Activated CD8-positive, alpha-beta memory T cell treated with anti-CD3 and anti-CD28 coated beads for 24 hours (primary cell): Measurements from ENCODE around the gene ITPKC.
A peak's percentile ranks its signal among the peaks of the same experiment; 100 is the strongest.

Experiments used
- DNase-seq: peaks from one replicate; pipeline ENCODE4 v3.0.0-alpha.2; 2020

ITPKC gene

DNA sequence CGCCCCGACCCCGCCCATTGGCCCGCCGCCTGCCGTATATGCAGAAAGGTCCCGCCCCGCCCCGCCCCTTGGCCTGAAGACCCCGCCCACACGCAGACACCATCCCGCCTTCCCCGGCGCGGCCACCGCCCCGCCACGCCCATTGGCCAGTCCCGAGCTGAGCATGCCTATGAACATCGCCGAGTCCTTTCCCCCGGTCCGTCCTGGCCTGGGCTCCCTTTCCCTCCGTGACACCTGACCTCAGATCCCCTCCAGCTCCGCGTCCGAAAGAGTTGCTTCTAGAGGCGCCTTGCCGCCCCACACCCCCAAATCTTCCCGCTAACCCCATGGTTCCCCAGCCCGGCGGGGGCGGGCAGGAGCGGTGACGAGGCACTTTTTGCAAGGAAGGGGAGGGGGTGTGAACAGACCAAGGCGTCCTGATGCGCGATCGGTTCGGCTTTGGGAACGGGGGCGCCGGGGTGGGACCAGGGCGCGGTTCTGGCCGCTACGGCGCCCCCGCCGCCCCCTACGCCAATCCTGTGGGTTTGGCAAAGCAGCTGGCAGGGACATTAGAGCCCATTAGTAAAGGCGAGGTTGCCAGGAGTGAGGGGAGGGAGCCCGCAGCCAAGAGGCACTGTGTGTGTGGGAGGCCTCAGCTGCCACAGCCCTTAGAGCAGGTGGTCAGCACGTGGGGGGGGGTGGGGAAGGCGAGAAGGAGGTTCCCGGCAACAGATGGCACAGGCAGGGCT lies 26.1 kb upstream of the ITPKC start:
- DNase-seq: peak; percentile 96

GRCh38 chr19:40691421-40692211 lies 25.3 kb upstream of the ITPKC start:
- peak; percentile 73 for DNase-seq

DNA sequence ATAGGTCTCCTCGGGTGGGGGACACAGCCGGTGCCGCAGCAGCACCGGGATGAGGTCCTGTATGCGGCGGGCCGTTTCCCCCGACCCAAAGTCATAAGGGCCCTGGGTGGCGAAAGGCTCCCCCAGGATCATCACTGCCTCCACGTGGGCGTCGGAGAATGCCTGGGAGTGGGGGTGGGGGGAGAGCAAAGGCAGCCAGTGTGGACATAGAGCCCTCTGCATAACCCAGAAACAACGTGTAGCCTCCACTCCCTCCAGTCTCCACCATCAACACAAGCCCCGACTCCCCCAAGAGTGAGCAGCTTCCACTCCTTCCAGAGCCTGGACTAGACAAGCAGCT lies 24.7 kb upstream of the ITPKC start:
- DNase-seq: no peak

DNA sequence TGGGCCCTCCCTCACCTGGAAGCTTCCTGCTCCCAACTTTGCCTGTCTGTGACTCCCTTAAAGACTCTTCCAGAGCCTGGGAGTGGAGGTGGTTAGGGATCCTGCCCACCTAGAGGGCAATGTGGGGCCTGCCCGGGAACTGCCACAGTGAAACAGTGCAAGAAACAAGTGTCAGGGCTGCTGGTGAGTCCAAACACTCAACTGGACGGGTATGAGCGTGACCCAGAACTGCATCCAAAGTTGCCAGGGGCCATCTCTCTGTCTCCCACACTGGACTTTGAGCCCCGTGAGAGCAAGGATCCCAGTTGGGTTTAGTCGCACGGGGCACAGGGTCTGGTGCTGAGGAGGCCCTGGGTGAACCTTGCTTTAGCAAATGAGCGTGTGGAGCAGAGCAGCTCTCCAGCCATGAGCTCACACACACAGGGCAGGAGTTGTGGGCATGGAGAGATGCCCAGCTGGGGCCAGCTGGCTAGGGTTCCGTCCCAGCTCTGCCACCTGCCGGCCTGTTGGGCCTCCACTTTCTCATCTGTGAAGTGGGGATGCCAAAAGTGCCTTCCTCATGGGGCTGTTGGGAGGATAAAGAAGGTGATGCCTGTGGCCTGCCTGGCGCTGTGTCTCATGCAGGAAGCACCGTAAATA lies 23.6 kb upstream of the ITPKC start:
- DNase-seq: no peak

DNA sequence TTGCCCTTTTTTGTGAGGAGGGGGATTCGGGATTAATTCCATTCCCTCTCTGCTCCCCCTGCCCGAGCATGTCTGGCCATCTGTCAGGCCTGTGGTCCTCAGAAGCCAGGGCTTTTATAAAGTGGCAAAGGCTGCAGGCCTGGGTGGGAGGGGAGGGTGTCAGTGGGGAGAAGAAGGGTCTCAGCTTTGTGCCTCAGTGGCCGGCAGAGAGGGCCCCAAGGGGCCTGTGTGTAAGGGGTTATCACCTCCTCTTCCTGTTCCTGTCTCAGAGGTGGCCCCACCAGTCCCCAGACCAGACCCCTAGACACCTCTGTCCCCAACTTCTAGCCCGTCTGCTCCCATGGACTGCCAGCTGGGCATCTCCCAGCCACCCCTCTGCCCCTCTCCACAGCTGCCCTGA lies 23.0 kb upstream of the ITPKC start:
- no peak for DNase-seq

GRCh38 chr19:40695881-40696280 lies 21.0 kb upstream of the ITPKC start:
- DNase-seq: no peak

DNA sequence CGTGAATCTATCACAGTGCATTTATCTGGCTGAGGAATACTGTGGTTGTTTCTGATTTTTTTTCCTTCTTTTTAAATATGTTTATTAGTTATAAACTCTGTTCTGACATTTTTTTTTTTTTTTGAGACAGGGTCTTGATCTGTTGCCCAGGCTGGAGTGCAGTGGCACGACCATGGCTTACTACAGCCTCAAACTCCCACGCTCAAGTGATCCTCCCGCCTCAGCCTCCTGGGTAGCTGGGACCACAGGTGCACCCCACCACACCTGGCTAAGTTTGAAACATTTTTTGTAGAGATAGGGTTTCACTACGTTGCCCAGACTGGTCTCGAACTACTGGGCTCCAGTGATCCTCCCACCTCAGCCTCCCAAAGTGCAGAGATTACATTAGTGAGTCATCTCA lies 19.9 kb upstream of the ITPKC start:
- DNase-seq: no peak

- DNase-seq: no peak
Measured at GRCh38 chr19:40700083-40700482, 16.8 kb upstream of the ITPKC start.

GRCh38 chr19:40701758-40702157 lies 15.2 kb upstream of the ITPKC start:
- no peak for DNase-seq

GRCh38 chr19:40702337-40703012 lies 14.4 kb upstream of the ITPKC start:
- no peak for DNase-seq

- DNase-seq: no peak
Measured at GRCh38 chr19:40703029-40703755, 13.7 kb upstream of the ITPKC start.

- DNase-seq: no peak
Measured at GRCh38 chr19:40704491-40705361, 12.2 kb upstream of the ITPKC start.

DNA sequence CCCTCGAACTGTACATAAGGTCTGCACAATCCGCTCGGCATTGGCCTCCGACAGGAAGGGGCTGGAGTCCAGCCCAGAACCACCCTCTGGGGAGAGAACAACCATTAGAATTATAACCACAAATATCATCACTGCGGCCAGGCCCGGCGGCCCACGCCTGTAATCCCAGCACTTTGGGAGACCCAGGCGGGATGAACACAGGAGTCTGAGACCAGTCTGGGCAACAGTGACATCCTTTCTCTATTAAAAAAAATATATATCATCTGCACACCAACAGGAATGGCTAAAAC lies 11.6 kb upstream of the ITPKC start:
- DNase-seq: no peak

DNA sequence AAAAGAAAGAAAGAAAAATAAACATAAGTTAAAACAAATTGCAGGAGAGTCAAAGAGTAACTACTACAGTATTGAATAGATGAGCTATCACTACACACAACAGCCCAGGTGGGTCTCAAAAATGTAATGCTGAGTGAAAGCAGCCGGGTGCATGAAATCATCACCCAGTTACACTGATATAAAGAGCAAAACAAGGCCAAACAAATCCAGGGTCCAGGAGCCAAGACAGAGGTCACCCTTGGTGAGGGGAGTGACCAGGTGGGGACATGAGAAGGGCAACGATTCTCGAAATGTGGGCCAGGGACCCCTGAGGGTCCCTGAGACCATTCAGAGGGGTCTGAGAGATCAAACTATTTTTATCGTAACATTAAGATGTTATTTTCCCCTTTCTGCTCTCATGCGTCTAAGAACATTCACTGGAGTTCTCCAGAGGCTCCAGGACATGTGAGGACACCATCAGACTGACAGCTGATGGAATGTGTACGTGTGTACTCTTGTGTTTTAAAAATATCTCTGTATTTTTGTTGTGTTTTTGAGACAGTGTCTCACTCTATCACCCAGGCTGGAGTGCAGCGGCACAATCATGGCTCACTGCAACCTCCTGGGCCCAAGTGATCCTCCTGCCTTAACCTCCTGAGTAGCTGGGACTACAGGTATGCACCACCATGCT lies 10.8 kb upstream of the ITPKC start:
- no peak for DNase-seq

- DNase-seq: no peak
Measured at GRCh38 chr19:40707615-40708014, 9.3 kb upstream of the ITPKC start.

- no peak for DNase-seq
Measured at GRCh38 chr19:40709817-40710216, 7.1 kb upstream of the ITPKC start.

DNA sequence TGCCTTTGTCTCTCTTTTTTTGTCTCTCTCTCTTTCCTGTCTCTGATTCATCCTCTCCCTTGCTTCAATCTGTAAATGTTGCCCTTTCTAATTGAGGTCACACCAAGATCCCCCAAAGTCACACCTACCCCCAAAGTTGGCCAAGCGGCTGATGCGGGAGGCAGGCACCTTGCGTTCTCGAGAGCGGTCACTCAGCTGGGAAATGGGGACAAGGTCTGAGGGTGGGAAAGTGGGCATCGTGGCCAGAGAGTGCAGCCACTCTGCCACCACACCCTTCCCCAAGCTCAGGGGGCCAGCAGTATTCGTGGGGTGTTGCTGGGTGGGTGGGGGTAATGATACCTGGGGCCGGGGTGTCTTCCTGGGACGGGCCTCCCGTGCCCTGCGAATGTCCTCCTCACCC lies 3.0 kb upstream of the ITPKC start:
- no peak for DNase-seq

GRCh38 chr19:40714441-40715299 lies 2.2 kb upstream of the ITPKC start:
- peak; percentile 96 for DNase-seq

DNA sequence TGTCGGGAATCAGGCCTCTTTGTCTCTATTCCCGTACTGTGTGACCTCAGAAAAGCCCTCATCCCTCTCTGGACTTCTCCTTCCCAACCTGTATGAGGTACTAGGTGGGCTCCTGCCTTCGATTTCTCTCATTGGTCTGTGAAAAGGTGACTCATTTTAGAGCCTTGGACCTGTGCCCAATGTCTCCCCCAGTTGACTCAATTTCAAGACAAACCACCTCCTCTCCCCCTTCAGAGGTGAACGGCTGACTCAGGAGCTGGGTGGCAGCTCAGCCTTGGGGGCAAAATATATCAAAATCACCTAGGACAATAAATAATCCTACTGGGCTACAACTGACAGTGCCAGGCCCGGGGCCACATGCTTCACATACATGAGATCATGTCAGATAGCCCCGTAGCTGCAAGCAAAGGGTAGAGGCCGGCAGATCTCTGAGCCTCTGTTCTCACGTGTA lies 856 bp upstream of the ITPKC start:
- peak; percentile 85 for DNase-seq

DNA sequence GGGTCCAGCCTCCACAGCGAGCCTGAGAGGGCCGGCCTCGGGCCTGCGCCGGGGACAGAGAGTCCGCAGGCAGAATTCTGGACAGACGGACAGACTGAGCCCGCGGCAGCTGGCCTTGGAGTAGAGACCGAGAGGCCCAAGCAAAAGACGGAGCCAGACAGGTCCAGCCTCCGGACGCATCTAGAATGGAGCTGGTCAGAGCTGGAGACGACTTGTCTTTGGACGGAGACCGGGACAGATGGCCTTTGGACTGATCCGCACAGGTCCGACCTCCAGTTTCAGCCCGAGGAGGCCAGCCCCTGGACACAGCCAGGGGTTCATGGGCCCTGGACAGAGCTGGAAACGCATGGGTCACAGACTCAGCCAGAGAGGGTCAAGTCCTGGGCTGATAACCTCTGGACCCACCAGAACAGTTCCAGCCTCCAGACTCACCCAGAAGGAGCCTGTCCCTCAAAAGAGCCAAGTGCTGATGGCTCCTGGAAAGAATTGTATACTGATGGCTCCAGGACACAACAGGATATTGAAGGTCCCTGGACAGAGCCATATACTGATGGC lies 490 bp downstream of the ITPKC start:
- DNase-seq: no peak
